HCT116 (cell line): ENCODE data around the gene HNRNPL. TPM values are rescaled to one million over a fixed set of nuclear protein-coding genes. Genes with fewer than 3 reads are reported as not detected.
A peak's percentile ranks its signal among the peaks of the same experiment; 100 is the strongest.

Experiments used
- ATAC-seq: fragments of 200-7000 bp; cut with Tn5 transposase; 2 replicates; pipeline ENCODE4 v1.9.1; 2020; ENCODE audit warnings: mild to moderate bottlenecking, moderate library complexity
- BruUV-seq: library from RNA; stranded (reverse); fragments of 400-500 nt; replicated peaks from 2 replicates; lab custom pipeline; 2021; lab: Mats Ljungman, UMichigan
- CTCF ChIA-PET: fragments of 300-600 bp; sonication (Branson Sonifier 250); formaldehyde crosslinking; loops from one replicate; lab custom pipeline; 2021; ENCODE audit warnings: antibody characterized with exemption; lab: Charles Lee
- POLR2A ChIA-PET: fragments of 300-600, 350-600 bp; sonication (Branson Sonifier 250); formaldehyde crosslinking; loops from one replicate; lab custom pipeline; 2021; ENCODE audit warnings: antibody characterized with exemption; lab: Charles Lee
- RAD21 ChIA-PET, 2 experiments: fragments of 300-600 bp; sonication (Branson Sonifier 250); formaldehyde crosslinking; loops; one replicate each; lab custom pipeline; 2023; ENCODE audit warnings: low total read pairs in 2 of 2; ENCODE audit not compliant: uncharacterized antibody in 2 of 2, unreplicated experiment in 2 of 2, low non-redundant PET in 1 of 2; lab: Charles Lee
- DNase-seq: peaks from one replicate; pipeline ENCODE4 v3.0.0-alpha.2; 2010; ENCODE audit warnings: low read depth, low spot score
- H2AFZ ChIP-seq: fragments of 200-600 bp; shearing (Covaris generic), sonication (generic); 2 replicates; pipeline ENCODE4 v1.6.1; 2017; ENCODE audit warnings: low read depth, mixed run types, mixed read lengths, antibody characterized with exemption, low read length; ENCODE audit not compliant: poor library complexity, severe bottlenecking
- H3K27ac ChIP-seq: 2 replicates; pipeline ENCODE4 v1.5.1; 2012; ENCODE audit warnings: low read depth, low read length
- H3K27me3 ChIP-seq: fragments of 200-600 bp; sonication (generic); 2 replicates; pipeline ENCODE4 v1.6.1; 2016; ENCODE audit warnings: mixed run types, low read length, mixed read lengths; ENCODE audit not compliant: insufficient read depth
- H3K36me3 ChIP-seq, 2 experiments: fragments of 200-500 bp in 1 of 2; fragments of 200-600 bp in 1 of 2; sonication (Bioruptor generic) in 1 of 2; sonication (generic) in 1 of 2; 2 replicates each; pipeline versions ENCODE4 v1.5.1 to v1.6.1; 2014 to 2016; ENCODE audit warnings: low read length in 2 of 2, inconsistent platforms in 1 of 2, mixed read lengths in 1 of 2, mixed run types in 1 of 2; ENCODE audit not compliant: insufficient read depth in 2 of 2, control insufficient read depth in 1 of 2
- H3K4me1 ChIP-seq, 2 experiments: fragments of 200-600 bp in 1 of 2; sonication (generic) in 1 of 2; 2 replicates each; pipeline versions ENCODE4 v1.5.1 to v1.6.1; 2012 to 2017; ENCODE audit warnings: low read length in 2 of 2, inconsistent platforms in 1 of 2, mild to moderate bottlenecking in 1 of 2, mixed read lengths in 1 of 2, mixed run types in 1 of 2, moderate library complexity in 1 of 2; ENCODE audit not compliant: insufficient read depth in 2 of 2, control insufficient read depth in 1 of 2
- H3K4me2 ChIP-seq: fragments of 200-600 bp; sonication (generic); 2 replicates; pipeline ENCODE4 v1.6.1; 2017; ENCODE audit warnings: mixed run types, low read length, mixed read lengths
- H3K4me3 ChIP-seq, 2 experiments: fragments of 200-600 bp in 1 of 2; sonication (generic) in 1 of 2; replicated peaks in 1 of 2; 2 replicates each; pipeline ENCODE4 v1.5.1; 2011 to 2016; ENCODE audit warnings: low read length in 2 of 2, control low read depth in 1 of 2, low read depth in 1 of 2, mild to moderate bottlenecking in 1 of 2, mixed read lengths in 1 of 2, mixed run types in 1 of 2
- H3K79me2 ChIP-seq: fragments of 200-600 bp; sonication (generic); 2 replicates; pipeline ENCODE4 v1.6.1; 2017; ENCODE audit warnings: mild to moderate bottlenecking, mixed run types, low read length, moderate library complexity, mixed read lengths; ENCODE audit not compliant: insufficient read depth
- H3K9ac ChIP-seq: fragments of 200-600 bp; sonication (generic); 2 replicates; pipeline ENCODE4 v1.6.1; 2016; ENCODE audit warnings: low read length, mixed read lengths
- H3K9me2 ChIP-seq: fragments of 200-600 bp; sonication (generic), shearing (Covaris generic); 2 replicates; pipeline ENCODE4 v1.6.1; 2017; ENCODE audit warnings: mixed run types, mild to moderate bottlenecking, moderate library complexity; ENCODE audit not compliant: insufficient read depth
- H3K9me3 ChIP-seq, 2 experiments: fragments of 200-500 bp in 1 of 2; fragments of 200-600 bp in 1 of 2; sonication (Bioruptor generic) in 1 of 2; sonication (generic) in 1 of 2; 2 replicates each; pipeline ENCODE4 v1.6.1; 2014 to 2017; ENCODE audit warnings: low read length in 2 of 2, mixed read lengths in 2 of 2, inconsistent platforms in 1 of 2, low read depth in 1 of 2, mild to moderate bottlenecking in 1 of 2, mixed run types in 1 of 2, moderate library complexity in 1 of 2; ENCODE audit not compliant: control insufficient read depth in 1 of 2, insufficient read depth in 1 of 2
- H4K20me1 ChIP-seq: fragments of 200-600 bp; sonication (generic), shearing (Covaris generic); 2 replicates; pipeline ENCODE4 v1.6.1; 2017; ENCODE audit warnings: mixed run types, mild to moderate bottlenecking, moderate library complexity; ENCODE audit not compliant: insufficient read depth
- ATF3 ChIP-seq: IDR thresholded peaks from 2 replicates; pipeline ENCODE4 v1.6.1; 2012
- EZH2phosphoT487 ChIP-seq: fragments of 200-600 bp; IDR thresholded peaks from 2 replicates; pipeline ENCODE4 v1.6.1; 2018; ENCODE audit warnings: antibody characterized with exemption, borderline replicate concordance
- JUND ChIP-seq: IDR thresholded peaks from 2 replicates; pipeline ENCODE4 v1.6.1; 2012
- SRF ChIP-seq: IDR thresholded peaks from 2 replicates; pipeline ENCODE4 v1.6.1; 2012; ENCODE audit warnings: low read depth
- TCF7L2 ChIP-seq: IDR thresholded peaks from 2 replicates; pipeline ENCODE4 v1.7.0; 2011; ENCODE audit warnings: borderline replicate concordance, inconsistent platforms; ENCODE audit not compliant: insufficient read depth, insufficient read length; ENCODE audit errors: extremely low read depth
- ZFX ChIP-seq: fragments of 450-650 bp; IDR thresholded peaks from 2 replicates; pipeline ENCODE4 v1.6.1; 2017
- intact Hi-C: fragments of 100-400 bp; cut with micrococcal nuclease; formaldehyde crosslinking; loops from 2 replicates; pipeline ENCODE4 v1.10.0; 2022
- total RNA-seq: library from RNA; stranded (reverse); gene quantifications from one replicate; pipeline ENCODE4 v1.2.1, GENCODE V29; 2021; ENCODE audit not compliant: unreplicated experiment
- TF ChIP-seq, protein P1 (sequence below): IDR thresholded peaks from 2 replicates; pipeline ENCODE4 v1.6.1; 2012; ENCODE audit warnings: low read depth
- TF ChIP-seq, protein P2 (sequence below): IDR thresholded peaks from 2 replicates; pipeline ENCODE4 v1.6.1; 2011; ENCODE audit warnings: mild to moderate bottlenecking, low read length, moderate library complexity; ENCODE audit not compliant: insufficient replicate concordance; ENCODE audit errors: extremely low read depth

The HNRNPL gene
- total RNA-seq, 1 experiment from 2014 or later = 551 TPM

- H3K4me1 ChIP-seq = peaks cover 0 to 18% of the 10 kb centered on the region in 2 experiments; a peak in 2 of 4 replicates
- ChIA-PET POLR2A (no interaction called here), CTCF (no interaction called here), RAD21 (no interaction called here)
- TSS peak; percentile 67 for BruUV-seq
- H3K36me3 ChIP-seq = no peaks in the 10 kb centered on the region
- no peak overlapping the region for H2AFZ ChIP-seq
- H3K4me2 ChIP-seq = peak overlapping the region; percentile 79
- ATAC-seq = no peak
- no peak for DNase-seq
- H3K4me3 ChIP-seq = peak overlapping the region; percentile 68 to 85
- no peaks in the 10 kb centered on the region for H3K27me3 ChIP-seq
- H3K9me3 ChIP-seq = peaks cover 0 to 5% of the 10 kb centered on the region in 2 experiments; a peak in 1 of 4 replicates
- no peaks in the 10 kb centered on the region for H4K20me1 ChIP-seq
- no peak for TF ChIP-seq EZH2phosphoT487
- TF ChIP-seq, protein P1, sequence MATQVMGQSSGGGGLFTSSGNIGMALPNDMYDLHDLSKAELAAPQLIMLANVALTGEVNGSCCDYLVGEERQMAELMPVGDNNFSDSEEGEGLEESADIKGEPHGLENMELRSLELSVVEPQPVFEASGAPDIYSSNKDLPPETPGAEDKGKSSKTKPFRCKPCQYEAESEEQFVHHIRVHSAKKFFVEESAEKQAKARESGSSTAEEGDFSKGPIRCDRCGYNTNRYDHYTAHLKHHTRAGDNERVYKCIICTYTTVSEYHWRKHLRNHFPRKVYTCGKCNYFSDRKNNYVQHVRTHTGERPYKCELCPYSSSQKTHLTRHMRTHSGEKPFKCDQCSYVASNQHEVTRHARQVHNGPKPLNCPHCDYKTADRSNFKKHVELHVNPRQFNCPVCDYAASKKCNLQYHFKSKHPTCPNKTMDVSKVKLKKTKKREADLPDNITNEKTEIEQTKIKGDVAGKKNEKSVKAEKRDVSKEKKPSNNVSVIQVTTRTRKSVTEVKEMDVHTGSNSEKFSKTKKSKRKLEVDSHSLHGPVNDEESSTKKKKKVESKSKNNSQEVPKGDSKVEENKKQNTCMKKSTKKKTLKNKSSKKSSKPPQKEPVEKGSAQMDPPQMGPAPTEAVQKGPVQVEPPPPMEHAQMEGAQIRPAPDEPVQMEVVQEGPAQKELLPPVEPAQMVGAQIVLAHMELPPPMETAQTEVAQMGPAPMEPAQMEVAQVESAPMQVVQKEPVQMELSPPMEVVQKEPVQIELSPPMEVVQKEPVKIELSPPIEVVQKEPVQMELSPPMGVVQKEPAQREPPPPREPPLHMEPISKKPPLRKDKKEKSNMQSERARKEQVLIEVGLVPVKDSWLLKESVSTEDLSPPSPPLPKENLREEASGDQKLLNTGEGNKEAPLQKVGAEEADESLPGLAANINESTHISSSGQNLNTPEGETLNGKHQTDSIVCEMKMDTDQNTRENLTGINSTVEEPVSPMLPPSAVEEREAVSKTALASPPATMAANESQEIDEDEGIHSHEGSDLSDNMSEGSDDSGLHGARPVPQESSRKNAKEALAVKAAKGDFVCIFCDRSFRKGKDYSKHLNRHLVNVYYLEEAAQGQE = no peak
- peaks cover 20% of the 10 kb centered on the region for H3K79me2 ChIP-seq
- no peaks in the 10 kb centered on the region for H3K9me2 ChIP-seq
- peak overlapping the region; percentile 72 for H3K9ac ChIP-seq
- intact Hi-C loops = loop anchor here (1.0 kb wide), 1 partner anchor 49 kb away; no protein-coding TSS in a partner anchor
- peak overlapping the region; percentile 31; the same call in 1 of the 2 replicates for H3K27ac ChIP-seq
Measured at GRCh38 chr19:38898788-38899446, 49.1 kb upstream of the HNRNPL start.

GRCh38 chr19:38894968-38895367, 45.2 kb upstream of the HNRNPL start:
- DNase-seq (no peak), ATAC-seq (no peak)
- intact Hi-C loops = no loop called here
- Histone ChIP-seq H3K9me3 (no peaks in the 10 kb centered on the region), H3K4me1 (peaks cover 0 to 9% of the 10 kb centered on the region in 2 experiments; a peak in 1 of 4 replicates), H4K20me1 (no peaks in the 10 kb centered on the region), H3K27me3 (no peaks in the 10 kb centered on the region), H3K27ac (no peak overlapping the region), H3K79me2 (no peaks in the 10 kb centered on the region), H3K4me2 (no peak overlapping the region), H3K36me3 (no peaks in the 10 kb centered on the region), H3K9me2 (no peaks in the 10 kb centered on the region), H3K9ac (no peak overlapping the region), H3K4me3 (no peak overlapping the region), H2AFZ (no peak overlapping the region)
- ChIA-PET POLR2A (no interaction called here), CTCF (no interaction called here), RAD21 (no interaction called here)
- no TSS peak for BruUV-seq
- TF ChIP-seq, protein P2, sequence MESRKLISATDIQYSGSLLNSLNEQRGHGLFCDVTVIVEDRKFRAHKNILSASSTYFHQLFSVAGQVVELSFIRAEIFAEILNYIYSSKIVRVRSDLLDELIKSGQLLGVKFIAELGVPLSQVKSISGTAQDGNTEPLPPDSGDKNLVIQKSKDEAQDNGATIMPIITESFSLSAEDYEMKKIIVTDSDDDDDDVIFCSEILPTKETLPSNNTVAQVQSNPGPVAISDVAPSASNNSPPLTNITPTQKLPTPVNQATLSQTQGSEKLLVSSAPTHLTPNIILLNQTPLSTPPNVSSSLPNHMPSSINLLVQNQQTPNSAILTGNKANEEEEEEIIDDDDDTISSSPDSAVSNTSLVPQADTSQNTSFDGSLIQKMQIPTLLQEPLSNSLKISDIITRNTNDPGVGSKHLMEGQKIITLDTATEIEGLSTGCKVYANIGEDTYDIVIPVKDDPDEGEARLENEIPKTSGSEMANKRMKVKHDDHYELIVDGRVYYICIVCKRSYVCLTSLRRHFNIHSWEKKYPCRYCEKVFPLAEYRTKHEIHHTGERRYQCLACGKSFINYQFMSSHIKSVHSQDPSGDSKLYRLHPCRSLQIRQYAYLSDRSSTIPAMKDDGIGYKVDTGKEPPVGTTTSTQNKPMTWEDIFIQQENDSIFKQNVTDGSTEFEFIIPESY = no peak
- TF ChIP-seq ATF3 (no peak), SRF (no peak), ZFX (no peak), JUND (no peak), TCF7L2 (no peak)
- TF ChIP-seq, protein P1 = no peak
